ENCODE measurements around the gene LIMK2.

The LIMK2 gene

GRCh38 chr22:31274017-31274416 is 61.9 kb downstream of the LIMK2 start:
- no peaks in the 10 kb centered on the region for H3K4me1 ChIP-seq
- H3K36me3 ChIP-seq, result no peaks in the 10 kb centered on the region; the same call in 1 of the 2 replicates
- no peaks in the 10 kb centered on the region for H3K27me3 ChIP-seq
- no peak for TF ChIP-seq CTCF (IDR thresholded peaks at IDR 0.05; ENCODE audit: low read depth, low read length)
- DNase-seq, result no peak
- H3K4me3 ChIP-seq (ENCODE audit: low read depth, low read length), result no peak overlapping the region
- no peaks in the 10 kb centered on the region for H3K9me3 ChIP-seq

- Histone ChIP-seq H3K4me1 (no peaks in the 10 kb centered on the region), H3K36me3 (no peaks in the 10 kb centered on the region; the same call in 1 of the 2 replicates)
- no peak for DNase-seq
Observed at GRCh38 chr22:31275018-31275417, 62.9 kb downstream of the LIMK2 start.

DNA sequence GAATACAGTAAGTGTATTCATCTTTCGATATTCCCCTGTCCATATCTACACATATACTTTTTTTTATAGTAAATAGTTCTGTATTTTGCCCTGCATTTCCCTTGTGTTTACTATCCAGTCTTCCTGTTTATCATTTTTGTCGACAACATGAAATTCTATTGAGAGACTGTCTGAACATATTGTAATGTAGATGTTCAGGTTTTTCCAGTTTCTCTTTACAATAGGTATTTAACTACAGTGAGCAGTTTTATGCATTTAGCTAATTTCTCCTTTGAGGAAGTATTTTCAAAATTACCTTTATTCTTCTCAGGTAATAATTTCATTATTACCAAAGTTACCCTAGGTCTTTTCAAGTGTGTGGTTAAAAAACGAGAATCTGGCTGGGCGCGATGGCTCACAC is 63.5 kb downstream of the LIMK2 start:
- no peak for DNase-seq
- TF ChIP-seq CTCF (IDR thresholded peaks at IDR 0.05; ENCODE audit: low read depth, low read length), result no peak
- no peaks in the 10 kb centered on the region for H3K27me3 ChIP-seq
- H3K9me3 ChIP-seq, result no peaks in the 10 kb centered on the region
- H3K36me3 ChIP-seq, result no peaks in the 10 kb centered on the region; the same call in 1 of the 2 replicates
- H3K4me3 ChIP-seq (ENCODE audit: low read depth, low read length), result no peak overlapping the region
- H3K4me1 ChIP-seq, result no peaks in the 10 kb centered on the region

More at GRCh38 chr22:31275018-31275417, 62.9 kb downstream of the LIMK2 start:
- no peaks in the 10 kb centered on the region for H3K27me3 ChIP-seq
- H3K9me3 ChIP-seq, result no peaks in the 10 kb centered on the region
- TF ChIP-seq CTCF (IDR thresholded peaks at IDR 0.05; ENCODE audit: low read depth, low read length), result no peak
- H3K4me3 ChIP-seq (ENCODE audit: low read depth, low read length), result no peak overlapping the region

- Histone ChIP-seq H3K4me3 (ENCODE audit: low read depth, low read length) (no peak overlapping the region), H3K4me1 (no peaks in the 10 kb centered on the region), H3K9me3 (no peaks in the 10 kb centered on the region), H3K27me3 (no peaks in the 10 kb centered on the region), H3K36me3 (no peaks in the 10 kb centered on the region; the same call in 1 of the 2 replicates)
- no peak for DNase-seq
- TF ChIP-seq CTCF (IDR thresholded peaks at IDR 0.05; ENCODE audit: low read depth, low read length), result no peak
Observed at GRCh38 chr22:31276426-31277167, 64.5 kb downstream of the LIMK2 start.

- no peak for DNase-seq
- no peak overlapping the region for H3K4me3 ChIP-seq (ENCODE audit: low read depth, low read length)
- no peaks in the 10 kb centered on the region; the same call in none of the 2 replicates for H3K36me3 ChIP-seq
- no peaks in the 10 kb centered on the region for H3K27me3 ChIP-seq
- H3K9me3 ChIP-seq, result no peaks in the 10 kb centered on the region
- no peaks in the 10 kb centered on the region for H3K4me1 ChIP-seq
- no peak for TF ChIP-seq CTCF (IDR thresholded peaks at IDR 0.05; ENCODE audit: low read depth, low read length)
Observed at GRCh38 chr22:31277741-31278140, 65.6 kb downstream of the LIMK2 start.

DNA sequence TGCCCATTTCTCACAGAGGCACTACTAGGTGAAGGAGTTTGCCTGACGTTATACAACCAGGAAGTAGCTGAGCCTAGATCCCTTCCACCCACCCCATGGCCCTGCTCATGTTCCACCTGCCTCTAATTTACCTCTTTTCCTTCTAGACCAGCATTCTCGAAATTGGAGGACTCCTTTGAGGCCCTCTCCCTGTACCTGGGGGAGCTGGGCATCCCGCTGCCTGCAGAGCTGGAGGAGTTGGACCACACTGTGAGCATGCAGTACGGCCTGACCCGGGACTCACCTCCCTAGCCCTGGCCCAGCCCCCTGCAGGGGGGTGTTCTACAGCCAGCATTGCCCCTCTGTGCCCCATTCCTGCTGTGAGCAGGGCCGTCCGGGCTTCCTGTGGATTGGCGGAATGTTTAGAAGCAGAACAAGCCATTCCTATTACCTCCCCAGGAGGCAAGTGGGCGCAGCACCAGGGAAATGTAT is 66.1 kb downstream of the LIMK2 start:
- Histone ChIP-seq H3K4me1 (no peaks in the 10 kb centered on the region), H3K36me3 (no peaks in the 10 kb centered on the region; the same call in none of the 2 replicates), H3K4me3 (ENCODE audit: low read depth, low read length) (no peak overlapping the region), H3K9me3 (no peaks in the 10 kb centered on the region), H3K27me3 (no peaks in the 10 kb centered on the region)
- DNase-seq, result no peak
- no peak for TF ChIP-seq CTCF (IDR thresholded peaks at IDR 0.05; ENCODE audit: low read depth, low read length)
